Liver (tissue), 9 donors: ENCODE data around the gene PTPRD. TPM values are rescaled to one million over a fixed set of nuclear protein-coding genes. Genes with fewer than 3 reads are reported as not detected.

ENCODE experiments used
- DNase-seq: peaks from one replicate; pipeline ENCODE4 v3.0.0-alpha.2; 2017; ENCODE audit warnings: low spot score
- H3K27ac ChIP-seq, 2 donors: one replicate each; pipeline ENCODE4 v1.7.0; 2013; ENCODE audit warnings: inconsistent platforms in 2 of 2, low read length in 2 of 2, control low read depth in 1 of 2, low read depth in 1 of 2, mild to moderate bottlenecking in 1 of 2
- H3K27me3 ChIP-seq, 4 donors: one replicate each; pipeline versions ENCODE4 v1.6.1 to v1.7.0; 2013; ENCODE audit warnings: low read length in 3 of 4, inconsistent platforms in 1 of 4, mild to moderate bottlenecking in 1 of 4, moderate library complexity in 1 of 4; ENCODE audit not compliant: control insufficient read depth in 4 of 4, insufficient read depth in 4 of 4
- H3K36me3 ChIP-seq, 4 donors: one replicate each; pipeline versions ENCODE4 v1.6.1 to v1.7.0; 2013; ENCODE audit warnings: low read length in 3 of 4, mild to moderate bottlenecking in 3 of 4, low read depth in 1 of 4, moderate library complexity in 1 of 4; ENCODE audit not compliant: control insufficient read depth in 4 of 4, insufficient read depth in 3 of 4
- H3K4me1 ChIP-seq, 4 donors: one replicate each; pipeline versions ENCODE4 v1.6.1 to v1.7.0; 2013; ENCODE audit warnings: low read length in 3 of 4, mild to moderate bottlenecking in 3 of 4, moderate library complexity in 1 of 4; ENCODE audit not compliant: control insufficient read depth in 4 of 4, insufficient read depth in 4 of 4
- H3K4me3 ChIP-seq, 3 donors: one replicate each; pipeline versions ENCODE4 v1.6.1 to v1.7.0; 2013; ENCODE audit warnings: low read length in 3 of 3, control low read depth in 1 of 3, low read depth in 1 of 3, mild to moderate bottlenecking in 1 of 3
- H3K9ac ChIP-seq, 2 donors: one replicate each; pipeline ENCODE4 v1.7.0; 2013; ENCODE audit warnings: low read length in 2 of 2, mild to moderate bottlenecking in 2 of 2, moderate library complexity in 2 of 2, control low read depth in 1 of 2, low read depth in 1 of 2
- H3K9me3 ChIP-seq, 4 donors: one replicate each; pipeline versions ENCODE4 v1.6.1 to v1.7.0; 2013; ENCODE audit warnings: low read length in 3 of 4; ENCODE audit not compliant: control insufficient read depth in 4 of 4
- EGR1 ChIP-seq, 2 donors: IDR thresholded peaks; 2 replicates each; pipeline ENCODE4 v1.6.1; 2016 to 2018; ENCODE audit warnings: antibody characterized with exemption in 2 of 2, low read depth in 2 of 2
- FOXA1 ChIP-seq: IDR thresholded peaks from 2 replicates; pipeline ENCODE4 v1.6.1; 2016; ENCODE audit warnings: antibody characterized with exemption
- FOXA2 ChIP-seq: IDR thresholded peaks from 2 replicates; pipeline ENCODE4 v1.6.1; 2016; ENCODE audit warnings: antibody characterized with exemption
- GABPA ChIP-seq, 2 donors: IDR thresholded peaks in 1 of 2; conservative IDR thresholded peaks in 1 of 2; 2 replicates each; pipeline ENCODE4 v1.6.1; 2016; ENCODE audit warnings: antibody characterized with exemption in 2 of 2, mild to moderate bottlenecking in 1 of 2, moderate library complexity in 1 of 2
- HNF4A ChIP-seq, 2 donors: conservative IDR thresholded peaks; 2 replicates each; pipeline ENCODE4 v1.6.1; 2016; ENCODE audit warnings: antibody characterized with exemption in 2 of 2, mild to moderate bottlenecking in 2 of 2
- HNF4G ChIP-seq: IDR thresholded peaks from 2 replicates; pipeline ENCODE4 v1.6.1; 2016; ENCODE audit warnings: antibody characterized with exemption
- JUND ChIP-seq, 2 donors: IDR thresholded peaks; 2 replicates each; pipeline ENCODE4 v1.6.1; 2016; ENCODE audit warnings: antibody characterized with exemption in 2 of 2
- NR2F2 ChIP-seq: IDR thresholded peaks from 2 replicates; pipeline ENCODE4 v1.6.1; 2016; ENCODE audit warnings: antibody characterized with exemption
- RAD21 ChIP-seq, 2 donors: IDR thresholded peaks; 2 replicates each; pipeline ENCODE4 v1.6.1; 2016; ENCODE audit warnings: antibody characterized with exemption in 2 of 2, mild to moderate bottlenecking in 2 of 2
- RXRA ChIP-seq, 2 donors: IDR thresholded peaks; 2 replicates each; pipeline ENCODE4 v1.6.1; 2017 to 2018; ENCODE audit warnings: antibody characterized with exemption in 2 of 2, mild to moderate bottlenecking in 1 of 2
- SP1 ChIP-seq: IDR thresholded peaks from 2 replicates; pipeline ENCODE4 v1.6.1; 2018; ENCODE audit warnings: antibody characterized with exemption, mild to moderate bottlenecking
- TAF1 ChIP-seq: conservative IDR thresholded peaks from 2 replicates; pipeline ENCODE4 v1.6.1; 2016; ENCODE audit warnings: antibody characterized with exemption, mild to moderate bottlenecking
- YY1 ChIP-seq: IDR thresholded peaks from 2 replicates; pipeline ENCODE4 v1.6.1; 2016; ENCODE audit warnings: antibody characterized with exemption, mild to moderate bottlenecking
- WGBS: extraction: QIAGEN DNeasy Blood & Tissue Kit; methylation state at CpG from one replicate; pipeline ENCODE4 v1.1.7; 2013; 5-methylcytosine and 5-hydroxymethylcytosine counted together
- polyA plus RNA-seq, 2 donors: library from polyadenylated mRNA; stranded (reverse) in 1 of 2; unstranded in 1 of 2; fragments of 200-250 nt in 1 of 2; fragments of >200 nt in 1 of 2; fragmentation: Nextera tagmentation in 1 of 2; extraction: Ambion mirVana in 1 of 2; gene quantifications; one replicate each; pipeline versions ENCODE4 v1.2.1 to v1.2.3, GENCODE V29; 2013 to 2015
- total RNA-seq, 2 donors: library from RNA; depleted of rRNA; stranded (reverse); fragments of >200 nt; gene quantifications; one replicate each; pipeline ENCODE4 v1.2.3, GENCODE V29; 2014
- TF ChIP-seq, protein P1 (sequence below): IDR thresholded peaks from 2 replicates; pipeline ENCODE4 v1.6.1; 2016; ENCODE audit warnings: antibody characterized with exemption, mild to moderate bottlenecking
- TF ChIP-seq, protein P2 (sequence below): IDR thresholded peaks from 2 replicates; pipeline ENCODE4 v1.6.1; 2016; ENCODE audit warnings: antibody characterized with exemption
- TF ChIP-seq, protein P3 (sequence below): IDR thresholded peaks from 2 replicates; pipeline ENCODE4 v1.6.1; 2016; ENCODE audit warnings: antibody characterized with exemption
- TF ChIP-seq, protein P4 (sequence below): fragments of 150-350 bp; IDR thresholded peaks from 2 replicates; pipeline ENCODE4 v1.5.1; 2017; ENCODE audit warnings: improper control_type of control experiment, low read depth, low read length; ENCODE audit not compliant: missing input control
- TF ChIP-seq, protein P5 (sequence below): IDR thresholded peaks from 2 replicates; pipeline ENCODE4 v1.6.1; 2016; ENCODE audit warnings: antibody characterized with exemption
- donor health status: healthy.
- donor health status: healthy.
- donor health status: healthy.
- donor health status: healthy.
- donor health status: healthy.

The PTPRD gene
- total and polyA plus RNA-seq, 4 donors = 0.78 to 34.2 (median 4.7) TPM

GRCh38 chr9:8868632-8869031 lies 1744.2 kb downstream of the PTPRD start:
- peaks cover 0 to 8% (median 2%) of the 10 kb centered on the region in 4 donors for H3K4me1 ChIP-seq
- no peak overlapping the region for H3K4me3 ChIP-seq
- H3K9ac ChIP-seq = no peak overlapping the region
- 92% methylated on average over 1 of the region's 1 CpG for WGBS
- no peak for DNase-seq
- H3K27me3 ChIP-seq = no peaks in the 10 kb centered on the region
- no peak for TF ChIP-seq FOXA2
- TF ChIP-seq HNF4A (conservative IDR thresholded peaks at IDR 0.05) = no peak
- no peak for TF ChIP-seq RAD21 (IDR thresholded peaks at IDR 0.05)
- no peak for TF ChIP-seq NR2F2
- no peak for TF ChIP-seq EGR1 (IDR thresholded peaks at IDR 0.05; ENCODE audit: low read depth in 2 of 2)
- no peak for TF ChIP-seq YY1
- TF ChIP-seq, protein P1, sequence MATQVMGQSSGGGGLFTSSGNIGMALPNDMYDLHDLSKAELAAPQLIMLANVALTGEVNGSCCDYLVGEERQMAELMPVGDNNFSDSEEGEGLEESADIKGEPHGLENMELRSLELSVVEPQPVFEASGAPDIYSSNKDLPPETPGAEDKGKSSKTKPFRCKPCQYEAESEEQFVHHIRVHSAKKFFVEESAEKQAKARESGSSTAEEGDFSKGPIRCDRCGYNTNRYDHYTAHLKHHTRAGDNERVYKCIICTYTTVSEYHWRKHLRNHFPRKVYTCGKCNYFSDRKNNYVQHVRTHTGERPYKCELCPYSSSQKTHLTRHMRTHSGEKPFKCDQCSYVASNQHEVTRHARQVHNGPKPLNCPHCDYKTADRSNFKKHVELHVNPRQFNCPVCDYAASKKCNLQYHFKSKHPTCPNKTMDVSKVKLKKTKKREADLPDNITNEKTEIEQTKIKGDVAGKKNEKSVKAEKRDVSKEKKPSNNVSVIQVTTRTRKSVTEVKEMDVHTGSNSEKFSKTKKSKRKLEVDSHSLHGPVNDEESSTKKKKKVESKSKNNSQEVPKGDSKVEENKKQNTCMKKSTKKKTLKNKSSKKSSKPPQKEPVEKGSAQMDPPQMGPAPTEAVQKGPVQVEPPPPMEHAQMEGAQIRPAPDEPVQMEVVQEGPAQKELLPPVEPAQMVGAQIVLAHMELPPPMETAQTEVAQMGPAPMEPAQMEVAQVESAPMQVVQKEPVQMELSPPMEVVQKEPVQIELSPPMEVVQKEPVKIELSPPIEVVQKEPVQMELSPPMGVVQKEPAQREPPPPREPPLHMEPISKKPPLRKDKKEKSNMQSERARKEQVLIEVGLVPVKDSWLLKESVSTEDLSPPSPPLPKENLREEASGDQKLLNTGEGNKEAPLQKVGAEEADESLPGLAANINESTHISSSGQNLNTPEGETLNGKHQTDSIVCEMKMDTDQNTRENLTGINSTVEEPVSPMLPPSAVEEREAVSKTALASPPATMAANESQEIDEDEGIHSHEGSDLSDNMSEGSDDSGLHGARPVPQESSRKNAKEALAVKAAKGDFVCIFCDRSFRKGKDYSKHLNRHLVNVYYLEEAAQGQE = no peak
- TF ChIP-seq SP1 = no peak
- no peak for TF ChIP-seq JUND (IDR thresholded peaks at IDR 0.05)
- TF ChIP-seq RXRA (IDR thresholded peaks at IDR 0.05) = no peak
- no peak for TF ChIP-seq GABPA (IDR thresholded peaks at IDR 0.05 in 1 of 2, conservative IDR thresholded peaks at IDR 0.05 in 1 of 2)
- no peak for TF ChIP-seq FOXA1
- TF ChIP-seq, protein P2, sequence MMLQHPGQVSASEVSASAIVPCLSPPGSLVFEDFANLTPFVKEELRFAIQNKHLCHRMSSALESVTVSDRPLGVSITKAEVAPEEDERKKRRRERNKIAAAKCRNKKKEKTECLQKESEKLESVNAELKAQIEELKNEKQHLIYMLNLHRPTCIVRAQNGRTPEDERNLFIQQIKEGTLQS = no peak
- no peak for TF ChIP-seq HNF4G
- TF ChIP-seq, protein P3, sequence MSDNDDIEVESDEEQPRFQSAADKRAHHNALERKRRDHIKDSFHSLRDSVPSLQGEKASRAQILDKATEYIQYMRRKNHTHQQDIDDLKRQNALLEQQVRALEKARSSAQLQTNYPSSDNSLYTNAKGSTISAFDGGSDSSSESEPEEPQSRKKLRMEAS = no peak
- TF ChIP-seq, protein P4, sequence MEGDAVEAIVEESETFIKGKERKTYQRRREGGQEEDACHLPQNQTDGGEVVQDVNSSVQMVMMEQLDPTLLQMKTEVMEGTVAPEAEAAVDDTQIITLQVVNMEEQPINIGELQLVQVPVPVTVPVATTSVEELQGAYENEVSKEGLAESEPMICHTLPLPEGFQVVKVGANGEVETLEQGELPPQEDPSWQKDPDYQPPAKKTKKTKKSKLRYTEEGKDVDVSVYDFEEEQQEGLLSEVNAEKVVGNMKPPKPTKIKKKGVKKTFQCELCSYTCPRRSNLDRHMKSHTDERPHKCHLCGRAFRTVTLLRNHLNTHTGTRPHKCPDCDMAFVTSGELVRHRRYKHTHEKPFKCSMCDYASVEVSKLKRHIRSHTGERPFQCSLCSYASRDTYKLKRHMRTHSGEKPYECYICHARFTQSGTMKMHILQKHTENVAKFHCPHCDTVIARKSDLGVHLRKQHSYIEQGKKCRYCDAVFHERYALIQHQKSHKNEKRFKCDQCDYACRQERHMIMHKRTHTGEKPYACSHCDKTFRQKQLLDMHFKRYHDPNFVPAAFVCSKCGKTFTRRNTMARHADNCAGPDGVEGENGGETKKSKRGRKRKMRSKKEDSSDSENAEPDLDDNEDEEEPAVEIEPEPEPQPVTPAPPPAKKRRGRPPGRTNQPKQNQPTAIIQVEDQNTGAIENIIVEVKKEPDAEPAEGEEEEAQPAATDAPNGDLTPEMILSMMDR = no peak
- no peak for TF ChIP-seq TAF1
- H3K9me3 ChIP-seq = no peaks in the 10 kb centered on the region
- no peak overlapping the region for H3K27ac ChIP-seq
- no peaks in the 10 kb centered on the region for H3K36me3 ChIP-seq

GRCh38 chr9:8867148-8867547 lies 1745.7 kb downstream of the PTPRD start:
- WGBS = 92% methylated on average over 1 of the region's 1 CpG
- no peaks in the 10 kb centered on the region for H3K9me3 ChIP-seq
- peaks cover 0 to 8% (median 2%) of the 10 kb centered on the region in 4 donors for H3K4me1 ChIP-seq
- DNase-seq = no peak
- H3K27ac ChIP-seq = no peak overlapping the region
- H3K4me3 ChIP-seq = no peak overlapping the region
- H3K9ac ChIP-seq = no peak overlapping the region
- no peaks in the 10 kb centered on the region for H3K36me3 ChIP-seq
- H3K27me3 ChIP-seq = no peaks in the 10 kb centered on the region
- no peak for TF ChIP-seq JUND (IDR thresholded peaks at IDR 0.05)
- no peak for TF ChIP-seq YY1
- no peak for TF ChIP-seq HNF4A (conservative IDR thresholded peaks at IDR 0.05)
- TF ChIP-seq, protein P5, sequence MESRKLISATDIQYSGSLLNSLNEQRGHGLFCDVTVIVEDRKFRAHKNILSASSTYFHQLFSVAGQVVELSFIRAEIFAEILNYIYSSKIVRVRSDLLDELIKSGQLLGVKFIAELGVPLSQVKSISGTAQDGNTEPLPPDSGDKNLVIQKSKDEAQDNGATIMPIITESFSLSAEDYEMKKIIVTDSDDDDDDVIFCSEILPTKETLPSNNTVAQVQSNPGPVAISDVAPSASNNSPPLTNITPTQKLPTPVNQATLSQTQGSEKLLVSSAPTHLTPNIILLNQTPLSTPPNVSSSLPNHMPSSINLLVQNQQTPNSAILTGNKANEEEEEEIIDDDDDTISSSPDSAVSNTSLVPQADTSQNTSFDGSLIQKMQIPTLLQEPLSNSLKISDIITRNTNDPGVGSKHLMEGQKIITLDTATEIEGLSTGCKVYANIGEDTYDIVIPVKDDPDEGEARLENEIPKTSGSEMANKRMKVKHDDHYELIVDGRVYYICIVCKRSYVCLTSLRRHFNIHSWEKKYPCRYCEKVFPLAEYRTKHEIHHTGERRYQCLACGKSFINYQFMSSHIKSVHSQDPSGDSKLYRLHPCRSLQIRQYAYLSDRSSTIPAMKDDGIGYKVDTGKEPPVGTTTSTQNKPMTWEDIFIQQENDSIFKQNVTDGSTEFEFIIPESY = no peak
- TF ChIP-seq, protein P4 = no peak
- TF ChIP-seq, protein P1 = no peak
- TF ChIP-seq SP1 = no peak
- TF ChIP-seq TAF1 = no peak
- TF ChIP-seq, protein P3 = no peak
- no peak for TF ChIP-seq RAD21 (IDR thresholded peaks at IDR 0.05)
- no peak for TF ChIP-seq EGR1 (IDR thresholded peaks at IDR 0.05; ENCODE audit: low read depth in 2 of 2)
- no peak for TF ChIP-seq NR2F2
